ENCODE data around the gene ACSS3.

- TF ChIP-seq CTCF (IDR thresholded peaks at IDR 0.05) (no peak), EZH2 (IDR thresholded peaks at IDR 0.05; ENCODE audit: borderline replicate concordance, insufficient read depth, low read depth, low read length, poor library complexity, severe bottlenecking) (no peak)
Measured at GRCh38 chr12:81137801-81138200, 59.9 kb downstream of the ACSS3 start.
